C4-2B (cell line): Measurements from ENCODE around the gene COL1A1.

Experiments
- H3K27ac ChIP-seq: fragments of 450-650 bp; 2 replicates; pipeline ENCODE4 v1.5.1; 2017
- CTCF ChIP-seq: fragments of 450-650 bp; conservative IDR thresholded peaks from 2 replicates; pipeline ENCODE4 v1.5.1; 2017; ENCODE audit warnings: mild to moderate bottlenecking
- ZFX ChIP-seq: fragments of 450-650 bp; IDR thresholded peaks from 2 replicates; pipeline ENCODE4 v1.6.1; 2017

The COL1A1 gene

GRCh38 chr17:50219342-50219741 lies 17.9 kb upstream of the COL1A1 start:
- no peak for TF ChIP-seq CTCF
- TF ChIP-seq ZFX, result no peak
- H3K27ac ChIP-seq, result no peak overlapping the region

- H3K27ac ChIP-seq, result no peak overlapping the region
- TF ChIP-seq CTCF, result no peak
- TF ChIP-seq ZFX, result no peak
Measured at GRCh38 chr17:50218771-50219315, 17.4 kb upstream of the COL1A1 start.

- TF ChIP-seq ZFX (no peak), CTCF (no peak)
- no peak overlapping the region for H3K27ac ChIP-seq
Measured at GRCh38 chr17:50218071-50218759, 16.8 kb upstream of the COL1A1 start.

- H3K27ac ChIP-seq, result no peak overlapping the region
- no peak for TF ChIP-seq CTCF
- no peak for TF ChIP-seq ZFX
Measured at GRCh38 chr17:50217591-50217990, 16.2 kb upstream of the COL1A1 start.

GRCh38 chr17:50214976-50215760 lies 13.7 kb upstream of the COL1A1 start:
- H3K27ac ChIP-seq, result no peak overlapping the region
- TF ChIP-seq ZFX (no peak), CTCF (no peak)

DNA sequence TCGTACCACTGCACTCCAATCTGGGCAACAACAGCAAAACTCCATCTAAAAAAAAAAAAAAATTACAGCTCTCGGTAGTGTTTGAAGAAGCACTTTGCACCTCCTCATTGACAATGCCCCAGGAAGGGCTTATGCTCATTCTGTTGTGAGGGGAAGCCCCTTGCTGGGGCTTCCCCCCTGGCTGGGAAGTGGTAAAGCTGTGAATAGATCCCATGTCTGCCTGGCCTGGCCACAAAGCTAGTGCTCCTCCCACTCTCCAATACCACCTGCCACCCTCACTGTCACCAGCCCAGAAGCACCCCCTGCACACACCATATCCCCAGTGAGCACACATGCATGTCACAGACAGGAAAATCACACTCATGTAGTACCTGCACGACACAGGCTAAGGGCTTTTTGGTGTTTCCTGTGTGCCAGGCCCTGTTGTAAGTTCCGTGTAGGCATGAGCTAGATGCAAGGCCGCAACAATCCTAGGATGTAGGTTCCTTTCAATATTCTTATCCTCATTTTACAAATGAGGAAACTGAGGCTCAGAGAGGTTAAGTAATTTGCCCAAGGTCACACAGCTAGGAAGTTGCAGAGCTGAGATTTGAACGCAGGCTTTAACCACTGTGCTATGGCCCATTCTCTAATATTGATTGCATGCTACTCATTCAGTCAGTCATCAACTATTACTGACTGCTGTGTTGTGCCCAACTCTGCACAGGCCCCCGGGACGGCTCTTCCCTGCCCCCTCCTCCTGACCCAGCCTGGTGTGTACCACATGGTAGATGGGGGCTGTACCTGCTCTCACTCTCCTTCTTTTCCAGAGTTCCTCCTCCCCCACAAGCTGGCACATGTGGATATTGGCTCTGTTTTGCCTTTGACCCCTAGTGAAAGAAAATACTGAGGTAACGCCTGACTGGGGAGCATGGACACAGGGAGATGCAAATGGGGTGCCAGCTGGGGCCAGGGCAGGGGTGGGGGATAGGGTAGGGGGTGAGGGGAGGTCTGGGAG lies 11.9 kb upstream of the COL1A1 start:
- TF ChIP-seq CTCF (no peak), ZFX (no peak)
- no peak overlapping the region for H3K27ac ChIP-seq
